Erythroblast (primary cell): ENCODE data around the gene CRYBG1.

Experiments used
- DNase-seq, 2 experiments: peaks; one replicate each; lab custom pipeline; 2025; lab: John Stamatoyannopoulos, UW
- GATA1 ChIP-seq: IDR thresholded peaks from 2 replicates; pipeline ENCODE4 v1.6.1; 2011; ENCODE audit warnings: low read depth, mild to moderate bottlenecking, control low read depth, low read length, moderate library complexity
- POLR2A ChIP-seq: IDR thresholded peaks from 2 replicates; pipeline ENCODE4 v1.6.1; 2011; ENCODE audit warnings: mild to moderate bottlenecking, low read length

CRYBG1 gene

DNA sequence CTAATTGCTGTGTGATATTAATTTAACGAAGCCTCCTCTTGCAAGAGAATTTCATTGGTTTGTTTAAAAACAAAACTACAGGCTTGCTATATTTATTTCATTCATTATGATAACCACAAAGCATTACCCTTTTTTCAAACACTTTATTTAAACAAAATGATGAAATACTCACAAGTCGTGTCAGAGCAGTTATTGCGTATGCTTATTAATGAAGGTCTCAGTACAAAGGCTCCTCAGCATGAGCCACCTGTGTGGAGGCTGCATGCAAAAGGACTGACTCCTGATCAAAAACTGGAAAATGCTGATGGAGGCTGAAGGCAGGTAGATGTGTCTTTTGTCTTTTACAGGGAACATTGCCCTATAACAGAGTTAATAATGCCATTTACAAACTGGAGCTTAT lies 130.5 kb downstream of the CRYBG1 start:
- no peak for TF ChIP-seq POLR2A
- TF ChIP-seq GATA1, result no peak
- no peak for DNase-seq

DNA sequence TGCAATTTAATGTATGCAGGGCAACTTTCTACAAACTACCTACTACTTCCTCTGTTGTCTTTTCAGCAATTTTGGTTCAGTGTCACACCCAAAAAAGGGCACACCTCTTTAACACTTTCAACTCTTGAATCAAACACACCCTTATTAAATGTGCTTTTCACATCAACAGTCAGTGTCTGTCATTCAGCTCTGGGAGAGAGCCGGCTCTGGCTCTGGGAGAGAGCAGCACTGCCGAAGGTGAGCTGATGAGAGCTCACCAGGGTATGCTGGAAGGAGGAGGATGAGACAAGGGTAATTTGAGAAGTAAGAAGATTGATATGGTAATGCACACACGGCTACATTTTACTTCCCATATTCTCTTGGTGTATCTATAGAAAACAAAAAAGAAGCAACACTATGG lies 134.5 kb downstream of the CRYBG1 start:
- DNase-seq, result no peak
- TF ChIP-seq GATA1 (no peak), POLR2A (peak; percentile 38)

DNA sequence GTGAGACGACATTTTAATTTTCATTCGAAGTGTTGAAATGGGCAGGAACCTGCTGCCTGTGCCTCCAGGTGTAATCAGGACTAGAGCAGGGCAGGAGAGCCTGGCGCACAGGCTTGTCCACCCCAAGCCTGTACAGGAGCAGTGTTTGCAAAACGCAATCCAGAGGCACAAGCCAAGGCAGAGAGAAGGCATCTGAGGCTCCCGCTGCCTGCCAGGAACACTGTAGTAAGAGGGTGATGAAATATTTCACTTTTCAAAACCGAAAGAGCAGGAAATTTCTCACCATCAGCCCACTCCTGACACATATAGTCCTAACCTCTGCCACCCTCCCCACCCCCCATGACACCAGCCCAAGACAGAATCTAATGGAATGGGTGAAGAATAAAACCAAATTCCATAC lies 136.3 kb downstream of the CRYBG1 start:
- TF ChIP-seq POLR2A, result no peak
- no peak for TF ChIP-seq GATA1
- no peak for DNase-seq

DNA sequence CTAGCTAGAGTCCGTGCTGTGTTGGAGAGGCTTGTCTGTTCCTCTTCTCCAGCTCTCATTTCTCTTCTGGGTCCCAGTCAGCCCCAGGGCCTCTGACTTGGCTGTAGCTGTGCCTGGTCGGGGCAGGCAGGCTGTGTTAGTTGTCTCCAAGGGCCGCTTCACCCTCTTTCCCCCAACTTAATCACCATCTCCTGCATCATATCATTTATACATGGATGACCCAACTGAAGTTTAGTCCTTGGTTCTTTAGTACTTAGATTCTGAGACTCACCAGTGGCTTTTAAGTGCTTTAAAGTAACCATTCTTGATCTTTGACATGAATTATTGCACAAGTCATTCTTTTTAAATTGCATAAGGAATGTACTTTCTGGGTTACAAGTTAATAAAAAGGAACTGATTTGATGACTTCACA lies 141.4 kb downstream of the CRYBG1 start:
- no peak for DNase-seq
- no peak for TF ChIP-seq GATA1

DNA sequence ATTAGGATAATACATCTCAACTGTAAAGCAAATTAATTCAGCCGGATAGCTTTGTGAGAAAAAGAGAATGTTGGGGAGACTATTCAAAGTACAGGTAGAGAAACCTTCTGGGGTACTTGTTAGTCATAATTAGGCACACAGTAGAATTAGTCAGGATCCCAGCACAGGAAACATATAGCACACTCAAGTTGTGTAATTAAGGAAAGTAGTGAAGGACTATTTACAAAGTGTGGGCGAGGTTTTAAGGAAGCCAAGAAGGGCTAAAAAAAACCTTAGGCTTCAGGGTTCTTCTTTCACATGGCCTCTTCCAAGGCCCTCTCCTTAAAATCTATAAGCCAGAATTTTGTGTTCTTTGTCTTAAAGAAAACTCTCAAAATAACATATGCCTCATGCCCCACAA lies 142.0 kb downstream of the CRYBG1 start:
- no peak for DNase-seq
- TF ChIP-seq POLR2A (no peak), GATA1 (no peak)

DNA sequence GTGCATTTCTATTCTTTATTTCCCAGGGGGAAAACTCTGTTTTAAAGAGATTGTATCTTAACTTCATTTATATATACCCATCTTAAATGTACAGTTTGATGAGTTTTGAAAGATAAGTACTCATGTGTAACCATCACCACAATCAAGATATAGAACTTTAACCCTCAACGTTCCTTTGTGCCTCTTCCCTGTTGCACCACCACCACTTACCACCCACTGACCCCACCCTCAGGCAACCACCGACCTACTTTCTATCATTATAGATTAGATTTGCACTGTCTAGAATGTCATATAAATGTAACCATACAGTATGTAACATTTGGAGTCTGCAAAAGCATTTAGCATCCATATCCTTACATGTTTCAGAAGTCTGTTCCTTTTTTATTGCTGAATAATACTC lies 147.8 kb downstream of the CRYBG1 start:
- TF ChIP-seq POLR2A, result no peak
- no peak for TF ChIP-seq GATA1
- no peak for DNase-seq

DNA sequence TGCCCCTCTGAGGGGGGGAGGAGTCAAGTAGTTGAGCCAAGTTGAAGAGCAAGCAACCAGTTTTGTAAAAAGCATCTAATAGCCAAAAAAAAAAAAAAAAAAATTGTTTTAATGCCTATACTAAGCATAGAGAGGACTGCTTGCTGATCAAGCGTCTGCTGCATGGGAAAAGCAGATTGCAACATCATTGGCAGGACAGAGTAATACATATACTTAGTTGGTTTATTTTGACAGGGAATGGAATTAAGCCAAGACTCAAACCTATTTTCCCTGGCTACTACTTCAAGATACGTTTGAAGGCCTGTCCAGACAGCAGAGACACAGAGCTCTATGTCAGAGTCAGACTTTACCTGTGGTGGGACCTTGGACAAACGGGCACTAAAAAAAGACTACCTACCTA lies 148.3 kb downstream of the CRYBG1 start:
- TF ChIP-seq GATA1 (no peak), POLR2A (no peak)
- no peak for DNase-seq

DNA sequence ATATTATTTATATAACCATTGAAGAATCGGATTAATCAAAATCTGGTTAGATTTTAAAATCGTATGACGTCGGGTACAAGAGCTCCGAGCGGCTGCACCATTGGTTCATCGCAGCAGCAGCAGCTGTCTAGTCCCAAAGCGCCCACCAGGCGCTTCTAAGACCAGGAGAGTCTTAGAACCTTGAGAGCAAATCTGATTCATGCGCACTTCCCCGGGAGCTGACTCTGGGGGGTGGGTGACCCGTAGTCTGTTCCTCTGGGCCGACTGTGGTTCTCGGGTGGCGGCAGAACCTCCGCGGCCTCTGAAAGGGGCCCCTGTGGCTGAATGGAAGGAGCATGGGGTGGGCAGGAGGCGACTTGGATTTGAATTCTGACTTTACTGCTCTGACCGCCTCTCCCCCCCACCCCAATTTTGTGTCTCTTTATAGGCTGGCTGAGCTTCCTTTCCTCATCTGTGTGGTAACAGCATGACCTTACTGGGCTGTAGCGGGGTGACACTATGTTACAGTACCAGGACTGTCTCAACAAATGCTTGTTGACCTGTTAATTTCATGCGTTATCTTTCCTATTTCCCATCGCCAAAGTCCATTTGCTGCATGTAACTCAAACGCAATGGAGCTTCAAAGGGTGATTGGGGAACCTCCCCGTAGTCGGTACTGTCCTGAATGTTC lies 149.0 kb downstream of the CRYBG1 start:
- peak in 1 of 2 experiments; percentile 5 for DNase-seq
- TF ChIP-seq GATA1, result no peak
- TF ChIP-seq POLR2A, result no peak

DNA sequence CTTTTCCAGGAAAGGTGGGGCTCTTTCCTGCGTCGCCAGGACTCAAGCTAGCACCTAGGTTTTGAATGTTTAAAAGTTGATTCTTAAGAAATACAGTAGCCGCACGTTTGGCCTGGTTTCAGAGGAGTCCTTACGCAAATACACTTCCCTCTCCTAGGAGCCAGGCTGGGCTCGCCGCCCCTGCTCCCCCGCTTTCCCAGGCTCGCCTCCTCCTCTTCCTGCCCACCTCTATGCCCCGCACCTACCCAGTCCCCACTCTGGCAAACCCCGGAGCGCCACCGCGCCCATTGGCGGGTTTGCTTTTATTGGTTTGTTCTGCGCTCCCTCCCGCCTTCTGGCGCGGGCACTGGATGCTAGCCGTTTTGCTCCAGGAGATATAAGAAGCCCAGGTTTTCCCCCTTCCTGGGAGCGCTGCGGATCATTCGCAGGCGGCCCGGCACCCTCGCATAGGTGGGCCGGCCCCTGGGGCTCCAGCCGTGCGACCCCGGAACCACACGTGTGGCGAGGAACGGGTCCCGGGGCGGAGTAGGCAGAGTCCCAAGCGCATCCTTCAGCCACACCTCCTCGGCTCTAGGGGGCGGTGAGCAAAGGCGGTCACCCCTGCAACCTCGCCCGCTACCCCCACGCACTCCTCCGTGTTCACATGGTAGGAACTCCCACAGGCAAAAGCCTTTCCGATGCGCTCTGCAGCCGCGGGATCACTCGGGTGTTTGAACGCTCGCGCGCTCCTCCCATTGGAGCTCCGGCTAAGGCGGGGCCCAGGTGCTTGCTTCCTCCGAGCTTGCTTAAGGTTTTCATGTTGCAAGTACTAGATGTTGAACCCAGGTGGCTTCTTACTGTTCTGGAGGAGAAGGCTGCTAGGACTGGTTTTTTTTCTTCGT lies 149.8 kb downstream of the CRYBG1 start:
- TF ChIP-seq POLR2A (no peak), GATA1 (no peak)
- peak in 1 of 2 experiments; percentile 9 for DNase-seq

DNA sequence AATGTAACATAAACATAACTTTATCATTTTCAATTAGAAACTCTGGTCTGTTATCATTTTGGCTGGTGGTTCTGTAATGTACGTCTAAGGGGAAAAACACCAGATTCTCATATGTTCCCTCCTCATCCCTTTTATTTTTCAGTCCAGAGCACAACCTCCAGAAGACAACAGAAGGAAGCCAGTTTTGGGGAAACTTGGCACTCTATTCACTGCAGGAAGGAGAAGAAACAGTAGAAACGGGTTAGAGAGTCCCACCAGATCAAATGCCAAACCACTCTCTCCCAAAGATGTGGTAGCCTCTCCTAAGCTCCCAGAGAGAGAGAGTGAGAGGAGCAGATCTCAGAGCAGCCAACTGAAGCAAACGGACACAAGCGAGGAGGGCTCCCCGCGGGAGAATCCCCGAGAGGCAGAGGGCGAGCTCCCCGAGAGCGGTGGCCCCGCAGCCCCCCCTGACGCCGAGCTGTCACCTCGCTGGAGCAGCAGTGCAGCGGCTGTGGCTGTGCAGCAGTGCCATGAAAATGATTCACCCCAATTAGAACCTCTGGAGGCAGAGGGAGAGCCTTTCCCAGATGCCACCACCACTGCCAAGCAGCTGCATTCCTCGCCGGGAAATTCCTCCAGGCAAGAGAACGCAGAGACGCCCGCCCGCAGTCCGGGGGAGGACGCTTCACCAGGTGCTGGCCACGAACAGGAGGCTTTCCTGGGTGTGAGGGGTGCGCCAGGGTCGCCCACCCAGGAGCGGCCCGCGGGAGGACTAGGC lies 151.0 kb downstream of the CRYBG1 start:
- DNase-seq, result no peak
- no peak for TF ChIP-seq POLR2A
- no peak for TF ChIP-seq GATA1

DNA sequence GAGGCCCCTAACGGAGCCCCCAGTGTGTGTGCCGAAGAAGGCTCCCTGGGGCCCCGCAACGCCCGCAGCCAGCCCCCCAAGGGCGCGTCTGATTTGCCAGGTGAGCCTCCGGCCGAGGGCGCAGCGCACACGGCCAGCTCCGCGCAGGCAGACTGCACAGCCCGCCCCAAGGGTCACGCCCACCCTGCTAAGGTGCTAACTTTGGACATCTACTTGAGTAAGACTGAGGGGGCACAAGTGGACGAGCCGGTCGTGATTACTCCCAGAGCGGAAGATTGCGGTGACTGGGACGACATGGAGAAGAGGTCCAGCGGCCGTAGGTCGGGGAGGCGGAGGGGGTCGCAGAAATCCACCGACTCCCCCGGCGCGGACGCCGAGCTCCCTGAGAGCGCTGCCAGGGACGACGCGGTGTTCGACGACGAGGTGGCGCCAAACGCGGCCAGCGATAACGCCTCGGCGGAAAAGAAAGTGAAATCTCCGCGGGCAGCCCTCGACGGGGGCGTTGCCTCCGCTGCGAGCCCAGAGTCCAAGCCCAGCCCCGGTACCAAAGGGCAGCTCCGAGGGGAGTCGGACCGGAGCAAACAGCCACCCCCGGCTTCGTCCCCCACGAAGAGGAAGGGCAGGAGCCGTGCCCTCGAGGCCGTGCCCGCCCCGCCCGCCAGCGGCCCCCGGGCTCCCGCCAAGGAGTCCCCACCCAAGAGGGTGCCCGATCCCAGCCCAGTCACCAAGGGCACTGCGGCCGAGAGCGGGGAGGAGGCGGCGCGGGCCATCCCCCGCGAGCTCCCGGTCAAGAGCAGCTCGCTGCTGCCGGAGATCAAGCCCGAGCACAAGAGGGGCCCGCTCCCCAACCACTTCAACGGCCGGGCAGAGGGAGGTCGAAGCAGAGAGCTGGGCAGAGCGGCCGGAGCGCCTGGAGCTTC lies 151.8 kb downstream of the CRYBG1 start:
- peak; percentile 67 to 77 for DNase-seq
- TF ChIP-seq POLR2A (no peak), GATA1 (no peak)

DNA sequence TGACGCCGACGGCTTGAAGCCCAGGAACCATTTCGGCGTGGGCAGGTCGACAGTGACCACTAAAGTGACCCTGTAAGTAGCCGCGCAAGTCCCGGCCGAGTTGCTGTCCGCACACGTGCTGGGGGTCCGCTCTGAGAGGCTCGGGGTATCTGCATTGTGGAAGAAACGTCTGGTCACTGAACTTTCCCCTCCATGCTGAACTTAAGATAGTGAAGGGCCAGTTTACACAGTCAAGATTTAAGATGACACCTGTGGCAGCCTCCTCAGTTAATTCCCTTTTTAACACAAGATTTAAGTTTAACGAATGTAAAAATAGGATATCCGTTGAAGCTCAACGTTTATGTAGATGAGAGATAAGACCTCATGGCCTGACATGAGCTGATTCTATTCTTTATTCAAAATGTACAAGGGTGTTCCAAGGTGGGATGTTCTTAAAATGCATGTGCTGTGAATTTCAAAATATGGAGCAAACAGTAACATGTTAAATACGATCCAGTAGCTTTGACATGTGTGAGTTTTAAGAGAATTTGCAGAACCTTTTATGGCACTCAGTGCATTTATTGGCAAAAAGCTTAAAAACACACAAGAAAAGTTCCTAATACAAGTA lies 152.6 kb downstream of the CRYBG1 start:
- peak; percentile 31 to 33 for DNase-seq
- TF ChIP-seq POLR2A (no peak), GATA1 (no peak)
